T-helper 1 cell (primary cell): ENCODE results near the gene ODC1.
"Not testable (repeated sequence)": the region's sequence is repeated elsewhere in the genome, so short reads cannot be mapped to it uniquely, and the experiment has no call there.

Experiments
- DNase-seq, 5 donors: peaks; one replicate each; pipeline ENCODE4 v3.0.0-alpha.2; 2012 to 2020
- total RNA-seq, 4 donors: gene quantifications; one replicate each; lab custom pipeline; 2026; lab: John Stamatoyannopoulos, UW

The ODC1 gene
- 351 to 669 (median 511) reads per million in 4 donors for total RNA-seq

DNA sequence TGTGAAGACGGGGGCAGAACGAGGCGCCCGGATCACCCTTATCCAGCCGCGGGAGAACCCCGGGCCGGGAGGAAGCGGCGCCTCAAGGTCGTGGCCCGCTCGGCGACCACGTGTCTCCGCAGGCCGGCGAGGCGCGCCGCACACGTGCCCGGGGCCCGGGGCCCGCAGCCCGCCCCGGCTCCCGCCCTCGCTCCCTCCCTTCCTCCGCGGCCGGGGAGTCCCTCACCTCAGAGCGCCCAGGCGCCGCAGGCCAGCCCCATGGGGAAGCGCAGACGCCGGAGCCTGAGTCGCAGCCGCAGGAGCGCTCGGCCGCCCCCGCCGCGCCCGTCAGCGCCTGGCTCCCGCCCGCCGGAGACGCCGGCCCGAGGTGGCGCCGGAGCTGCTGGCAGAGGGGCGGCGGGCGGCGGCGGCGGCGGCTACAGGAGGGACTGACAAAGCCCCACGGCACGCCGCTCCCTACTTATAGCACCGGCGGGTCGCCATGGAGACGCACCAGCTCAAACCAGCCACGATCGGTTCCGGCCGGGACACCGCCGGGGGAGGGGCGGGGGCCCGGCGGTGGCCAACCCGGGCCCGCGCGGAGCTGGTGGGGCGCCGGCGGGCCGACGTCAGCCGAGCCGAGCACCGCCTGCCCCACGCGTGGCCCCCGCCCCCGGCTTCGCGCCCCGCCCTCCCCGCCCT lies at the start of gene ODC1:
Gene ODC1 (minus strand): TSS at position 433 of the 681 bp plus-strand sequence. CDS start 3,295 bp downstream, outside the sequence.
- peak; percentile 94 to 99 (median 97) for DNase-seq

DNA sequence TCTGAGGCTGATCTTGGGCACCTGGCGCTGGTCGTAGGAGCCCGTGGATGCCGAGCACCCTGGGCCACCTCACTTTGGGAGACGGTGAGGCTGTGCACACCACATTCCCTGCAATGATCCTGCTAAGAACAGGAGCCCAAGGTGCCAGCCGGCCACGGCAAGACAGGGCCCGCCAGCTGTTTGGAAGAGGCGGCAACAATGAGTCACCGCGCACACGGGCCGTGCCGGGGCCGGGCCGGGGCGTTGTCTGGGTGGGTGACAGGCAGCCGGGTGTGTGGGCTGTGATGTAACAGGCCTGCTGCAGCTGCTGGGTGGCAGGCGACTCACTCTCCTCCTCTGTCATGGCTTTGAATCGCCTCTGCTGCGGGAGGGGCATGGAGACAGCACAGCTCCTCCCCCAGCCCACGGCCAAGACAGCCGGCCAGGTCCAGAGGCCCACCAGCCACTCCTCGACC lies 49.7 kb upstream of the ODC1 start:
- peak in 4 of 5 donors; percentile 33 to 56 (median 48) for DNase-seq

GRCh38 chr2:10495988-10496313 lies 47.8 kb upstream of the ODC1 start:
- no peak for DNase-seq

- no peak for DNase-seq
Observed at GRCh38 chr2:10495311-10495987, 47.3 kb upstream of the ODC1 start.

- no peak for DNase-seq
Observed at GRCh38 chr2:10494351-10495066, 46.4 kb upstream of the ODC1 start.

GRCh38 chr2:10493634-10494281 lies 45.6 kb upstream of the ODC1 start:
- DNase-seq = peak; percentile 46 to 89 (median 70)

- no peak for DNase-seq
Observed at GRCh38 chr2:10493075-10493633, 45.0 kb upstream of the ODC1 start.

DNA sequence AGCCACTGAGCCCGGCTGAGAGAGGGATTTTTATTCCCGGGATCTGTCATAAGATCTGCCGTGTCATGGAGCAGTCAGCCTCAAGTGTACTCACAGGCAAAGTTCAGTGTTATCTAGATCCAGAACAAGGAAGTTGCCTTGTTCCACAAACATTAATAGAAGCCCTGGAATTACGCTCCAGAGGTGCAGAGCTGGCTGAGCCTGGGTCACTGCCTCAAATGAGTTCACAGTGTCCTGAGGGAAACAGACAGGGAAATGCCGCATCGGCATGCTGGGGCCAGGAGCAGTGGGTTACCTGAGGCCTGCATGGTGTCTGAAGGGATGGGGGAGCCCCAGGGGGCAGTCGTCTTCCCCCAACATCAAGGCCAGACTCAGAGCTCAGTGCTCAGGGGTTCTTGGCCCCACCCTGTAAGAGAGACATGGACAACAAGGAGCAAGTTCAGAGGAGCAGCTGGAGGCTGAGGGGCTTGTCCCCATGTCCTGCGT lies 42.7 kb upstream of the ODC1 start:
- DNase-seq = no peak

- no peak for DNase-seq
Observed at GRCh38 chr2:10489842-10490555, 41.9 kb upstream of the ODC1 start.

GRCh38 chr2:10488142-10488541 lies 40.0 kb upstream of the ODC1 start:
- DNase-seq = not testable (repeated sequence)

DNA sequence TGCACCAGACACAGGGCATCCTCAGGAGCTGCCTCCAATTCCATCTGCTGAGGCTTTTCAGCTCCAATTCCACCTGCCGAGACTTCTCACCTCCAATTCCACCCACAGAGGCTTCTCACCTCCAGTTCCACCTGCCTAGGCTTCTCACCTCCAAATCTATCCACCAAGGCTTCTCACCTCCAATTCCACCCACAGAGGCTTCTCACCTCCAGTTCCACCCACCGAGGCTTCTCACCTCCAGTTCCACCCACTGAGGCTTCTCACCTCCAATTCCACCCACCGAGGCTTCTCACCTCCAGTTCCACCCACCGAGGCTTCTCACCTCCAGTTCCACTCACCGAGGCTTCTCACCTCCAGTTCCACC lies 39.6 kb upstream of the ODC1 start:
- not testable (repeated sequence) for DNase-seq

DNA sequence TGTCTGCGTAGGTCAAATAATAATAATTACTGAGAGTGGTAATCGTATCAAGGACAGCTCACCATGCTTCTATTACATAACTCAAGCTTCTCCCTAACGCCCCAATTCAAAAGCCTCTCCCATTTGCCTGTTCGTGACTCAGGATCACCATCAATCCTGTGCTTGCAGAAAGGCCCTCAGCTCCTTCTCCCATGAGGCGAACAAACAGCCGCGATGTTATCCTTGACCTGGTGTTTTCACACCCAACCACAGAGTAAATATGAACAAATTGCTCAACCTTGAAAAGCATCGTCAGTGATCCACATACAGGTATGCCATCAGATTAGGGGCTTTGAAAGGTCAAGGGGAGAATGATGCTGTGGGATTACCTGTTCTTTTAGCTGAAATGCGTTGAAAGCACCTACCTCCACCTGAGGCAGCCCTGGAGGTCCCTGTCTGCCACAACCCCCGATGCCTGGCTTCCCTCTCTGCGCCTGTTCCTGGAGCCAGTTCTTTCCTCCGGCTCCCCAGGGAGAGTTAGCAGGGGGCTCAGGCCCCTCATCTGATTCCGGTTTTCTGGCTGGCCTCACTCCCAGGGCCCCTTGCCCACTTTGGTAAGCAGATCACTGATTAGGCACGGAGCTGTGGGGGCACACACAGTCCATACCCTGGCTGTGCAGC lies 39.1 kb upstream of the ODC1 start:
- DNase-seq = no peak

DNA sequence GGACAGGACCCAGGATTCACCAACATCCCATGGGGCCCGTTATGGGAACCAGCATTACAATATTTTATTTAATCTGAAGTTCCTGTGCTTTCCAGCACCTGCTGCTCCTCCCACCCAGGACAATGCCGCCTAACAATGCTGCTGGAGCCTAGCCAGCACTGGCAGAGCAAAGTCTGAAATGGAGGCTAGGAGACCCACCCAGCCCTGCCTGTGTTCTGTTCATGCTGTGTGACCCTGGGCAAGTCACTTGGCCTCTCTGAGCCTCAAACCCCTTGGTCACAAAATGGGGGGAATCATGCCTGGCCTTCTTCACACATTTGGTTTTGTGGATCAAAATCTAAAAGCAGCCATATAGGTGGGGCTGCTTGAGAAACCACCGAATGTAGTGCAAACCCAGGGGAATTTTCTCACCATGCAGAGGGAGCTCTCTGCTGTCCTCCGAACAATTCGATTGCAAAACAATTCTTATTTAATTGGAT lies 38.5 kb upstream of the ODC1 start:
- no peak for DNase-seq

DNA sequence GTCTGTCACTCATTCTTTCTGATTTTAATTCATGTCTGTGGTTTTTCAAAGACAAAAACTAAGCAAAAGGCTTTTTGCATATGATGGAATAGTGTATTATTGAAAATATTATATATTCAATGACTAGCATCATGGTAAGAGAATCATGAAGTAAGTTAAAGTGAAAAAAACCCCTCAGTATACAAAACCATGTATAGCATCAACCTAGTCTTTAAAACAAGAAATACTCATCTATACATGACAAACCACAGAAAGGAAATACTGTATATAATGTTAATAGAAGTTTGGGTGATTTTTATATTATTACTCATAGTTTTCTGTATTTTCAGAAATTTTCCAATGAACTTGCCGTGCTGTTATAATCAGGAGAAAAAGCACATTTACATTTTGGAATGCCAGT lies 38.0 kb upstream of the ODC1 start:
- DNase-seq = no peak

DNA sequence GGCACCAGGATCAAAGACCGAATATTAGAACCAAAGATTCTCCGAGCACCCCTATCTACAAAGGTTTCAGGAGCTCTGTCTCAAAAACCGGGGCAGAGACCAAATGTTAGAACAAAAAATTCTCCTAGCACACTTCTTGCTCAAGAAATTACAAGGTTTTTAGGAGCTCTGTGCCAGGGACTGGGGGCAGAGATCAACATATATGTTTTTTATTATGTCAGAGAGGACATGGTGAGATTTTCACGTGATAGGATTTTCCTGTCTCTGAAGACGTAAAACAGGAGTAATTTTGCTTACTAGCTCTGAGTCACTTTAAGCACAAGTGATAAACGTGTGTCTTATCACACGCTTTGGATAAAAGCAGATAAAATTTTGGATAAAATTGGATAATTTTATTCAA lies 34.8 kb upstream of the ODC1 start:
- no peak for DNase-seq

- no peak for DNase-seq
Observed at GRCh38 chr2:10482460-10482859, 34.3 kb upstream of the ODC1 start.

- no peak for DNase-seq
Observed at GRCh38 chr2:10481666-10482157, 33.6 kb upstream of the ODC1 start.

- DNase-seq = no peak
Observed at GRCh38 chr2:10481055-10481665, 33.0 kb upstream of the ODC1 start.

DNA sequence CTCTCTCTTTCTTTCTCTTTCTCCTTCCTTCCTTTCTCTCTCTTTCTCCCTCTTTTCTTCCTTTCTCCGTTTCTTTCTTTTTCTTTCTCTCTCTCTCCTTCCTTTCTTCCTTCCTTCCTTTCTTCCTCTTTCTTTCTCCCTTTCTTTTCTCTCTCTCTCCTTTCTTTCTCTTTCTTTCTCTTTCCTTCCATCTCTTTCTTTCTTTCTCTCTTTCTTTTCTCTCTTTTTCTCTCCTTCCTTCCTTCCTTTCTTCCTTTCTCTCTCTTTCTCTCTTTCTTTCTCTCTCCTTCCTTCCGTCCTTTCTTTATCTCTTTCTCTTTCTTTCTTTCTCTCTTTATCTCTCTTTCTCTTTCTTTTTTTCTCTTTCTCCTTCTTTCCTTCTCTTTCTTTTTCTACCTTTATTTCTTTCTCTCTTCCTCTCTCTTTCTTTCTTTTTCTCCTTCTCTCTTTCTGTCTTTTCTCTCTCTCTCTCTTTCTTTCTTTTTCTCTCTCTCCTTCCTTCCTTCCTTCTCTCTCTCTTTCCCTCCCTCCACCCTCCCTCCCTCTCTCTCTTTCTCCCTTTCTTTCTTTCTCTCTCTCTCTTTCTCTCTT lies 32.3 kb upstream of the ODC1 start:
- DNase-seq = no peak

- no peak for DNase-seq
Observed at GRCh38 chr2:10478916-10479315, 30.8 kb upstream of the ODC1 start.
